ENCODE measurements around the gene HIGD1B. TPM values are rescaled to one million over a fixed set of nuclear protein-coding genes. Genes with fewer than 3 reads are reported as not detected.

HIGD1B gene
- not detected in 5 replicates for total RNA-seq (2022; extraction: Qiagen RNA extraction; ENCODE audit: low read depth)

DNA sequence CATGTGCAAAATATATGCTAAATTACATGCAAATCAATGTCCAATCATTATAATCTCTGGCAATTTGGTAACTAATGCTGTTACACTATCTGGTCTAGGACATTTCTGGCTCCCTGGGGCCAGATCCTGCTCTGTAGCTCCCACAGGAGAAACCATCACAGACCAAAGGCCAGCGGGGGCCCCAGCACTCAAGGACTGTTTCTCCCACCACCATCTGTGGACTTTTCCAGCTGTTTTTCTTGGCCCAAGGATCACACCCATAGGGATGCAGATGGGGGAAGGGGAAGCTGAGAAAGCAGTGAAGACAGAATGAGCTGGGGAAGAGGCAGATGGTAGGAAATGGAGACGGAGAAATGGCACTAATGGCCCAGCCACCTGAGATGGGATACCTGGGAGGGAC is at the start of gene HIGD1B:
HIGD1B (plus strand) TSS at position 298 of the 400 bp plus-strand sequence. CDS start 270 bp downstream, outside the sequence.

DNA sequence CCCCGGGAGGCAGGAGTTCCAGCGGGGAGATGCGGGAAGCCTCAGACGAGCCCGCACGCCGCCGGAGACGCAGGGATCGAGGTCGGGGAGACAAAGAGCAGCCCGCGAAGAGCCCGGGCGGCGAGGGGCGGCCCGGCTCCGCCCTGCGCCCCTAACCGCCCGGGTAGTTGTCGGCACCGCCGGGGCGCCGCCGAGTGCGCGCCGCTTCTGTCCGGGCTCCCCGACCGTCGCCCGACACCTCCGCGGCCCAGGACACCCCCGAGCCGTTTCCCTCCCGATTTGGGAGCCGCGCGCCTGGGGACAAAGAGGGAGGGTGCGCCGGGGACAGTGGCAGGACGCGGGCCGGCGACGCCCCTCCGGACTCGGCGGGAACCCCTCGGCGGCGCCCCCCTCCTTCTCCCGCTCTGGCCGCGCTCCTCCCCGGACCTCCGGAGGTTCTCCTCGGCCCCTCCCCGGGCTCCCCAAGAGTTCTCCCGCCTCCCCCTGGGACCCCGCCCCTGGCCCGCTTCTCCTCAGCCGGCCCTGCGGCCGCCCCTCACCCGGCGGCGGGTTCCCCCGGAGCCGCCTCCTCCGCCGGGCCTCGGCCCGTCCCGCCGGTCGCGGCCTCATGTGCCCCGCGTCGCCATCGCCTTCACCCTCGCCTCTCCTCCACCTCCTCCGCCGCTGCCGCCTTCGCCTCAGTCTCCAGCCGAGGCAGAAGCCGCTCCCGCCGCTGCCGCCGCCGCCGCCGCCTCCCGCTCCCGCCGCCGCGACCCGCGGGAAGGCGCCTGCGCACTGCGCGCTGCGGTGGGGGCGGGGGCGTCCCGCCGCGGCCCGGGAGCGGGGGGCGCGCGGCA is 17.9 kb upstream of the HIGD1B start, which contains the start of gene GJC1:
GJC1 (minus strand) TSS at position 765 of the 836 bp plus-strand sequence. CDS start 24,470 bp downstream, outside the sequence.

DNA sequence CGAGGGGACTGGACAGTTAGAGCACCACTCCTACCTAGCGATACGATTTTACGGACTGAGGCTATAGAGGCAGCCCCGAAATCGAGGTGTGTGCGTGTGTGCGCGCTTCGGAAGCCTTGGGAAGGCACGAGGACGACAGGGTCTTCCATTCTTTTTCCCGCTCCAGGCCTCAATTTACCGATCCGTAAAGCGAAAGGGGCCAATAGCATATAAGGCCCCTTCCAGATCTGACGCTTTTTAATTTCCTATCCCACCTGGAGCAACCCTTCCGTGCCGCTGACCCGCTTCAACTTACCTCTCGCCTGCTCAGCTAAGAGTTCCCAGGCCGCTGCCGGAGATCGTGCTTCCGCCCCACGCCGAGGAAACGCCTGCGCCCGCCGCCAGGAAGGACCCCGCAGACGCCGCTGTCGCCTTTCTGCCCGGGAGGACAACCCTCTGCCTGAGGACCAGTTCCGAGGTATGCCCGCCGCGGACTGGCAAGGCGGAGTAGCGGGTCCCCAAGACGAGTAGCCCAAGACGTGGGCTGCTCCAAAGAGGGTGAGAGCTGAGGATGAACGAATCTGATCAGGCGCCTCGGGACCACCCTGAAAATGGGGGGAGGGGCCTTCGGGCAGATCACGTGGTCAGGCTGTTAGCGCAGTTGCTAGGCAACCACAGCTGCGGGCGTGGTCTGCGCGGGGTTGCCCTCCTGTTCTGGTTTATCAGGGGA is 51.5 kb downstream of the HIGD1B start, which contains the start of gene EFTUD2:
EFTUD2 (minus strand) TSS at position 372 of the 709 bp plus-strand sequence. CDS start 4,924 bp downstream, outside the sequence.

Other genes with a start within 250 kb of the HIGD1B start
- 1.2 to 3.1 TPM (median 3.0 TPM) in 5 replicates for gene MEIOC, start 191.4 kb upstream of the HIGD1B start, total RNA-seq (2022; extraction: Qiagen RNA extraction; ENCODE audit: low read depth)
- 22.6 to 41.1 TPM (median 30.1 TPM) in 5 replicates for gene CCDC43, start 158.1 kb upstream of the HIGD1B start, total RNA-seq (2022; extraction: Qiagen RNA extraction; ENCODE audit: low read depth)
- gene DBF4B, start 139.2 kb upstream of the HIGD1B start, total RNA-seq (2022; extraction: Qiagen RNA extraction; ENCODE audit: low read depth), result 19.4 to 30.5 TPM (median 26.9 TPM) in 5 replicates
- gene ADAM11, start 88.9 kb upstream of the HIGD1B start, total RNA-seq (2022; extraction: Qiagen RNA extraction; ENCODE audit: low read depth), result 1.3 to 2.7 TPM (median 2.0 TPM) in 5 replicates
- gene GJC1, start 17.6 kb upstream of the HIGD1B start, total RNA-seq (2022; extraction: Qiagen RNA extraction; ENCODE audit: low read depth), result 23.1 to 35.8 TPM (median 29.3 TPM) in 5 replicates
- 132 to 171 TPM (median 154 TPM) in 5 replicates for gene EFTUD2, start 51.6 kb downstream of the HIGD1B start, total RNA-seq (2022; extraction: Qiagen RNA extraction; ENCODE audit: low read depth)
- 0.56 to 1.4 TPM (median 0.72 TPM) in 5 replicates for gene GFAP, start 67.6 kb downstream of the HIGD1B start, total RNA-seq (2022; extraction: Qiagen RNA extraction; ENCODE audit: low read depth)
- gene KIF18B, start 99.9 kb downstream of the HIGD1B start, total RNA-seq (2022; extraction: Qiagen RNA extraction; ENCODE audit: low read depth), result 22.4 to 41.1 TPM (median 39.9 TPM) in 5 replicates
- 13.1 to 36.0 TPM (median 31.1 TPM) in 5 replicates for gene C1QL1, start 120.4 kb downstream of the HIGD1B start, total RNA-seq (2022; extraction: Qiagen RNA extraction; ENCODE audit: low read depth)
- 16.0 to 19.7 TPM (median 18.7 TPM) in 5 replicates for gene DCAKD, start 203.7 kb downstream of the HIGD1B start, total RNA-seq (2022; extraction: Qiagen RNA extraction; ENCODE audit: low read depth)
- 151 to 428 TPM (median 168 TPM) in 5 replicates for gene NMT1, start 213.4 kb downstream of the HIGD1B start, total RNA-seq (2022; extraction: Qiagen RNA extraction; ENCODE audit: low read depth)